ENCODE results near the gene SOWAHD. TPM values are rescaled to one million over a fixed set of nuclear protein-coding genes. Genes with fewer than 3 reads are reported as not detected.
A peak's percentile ranks its signal among the peaks of the same experiment; 100 is the strongest.

Gene SOWAHD
- total RNA-seq, 1 experiment from 2014 or later: 1.1 TPM

GRCh38 chrX:119783026-119783425, 24.6 kb downstream of the SOWAHD start:
- no peak overlapping the region for H3K4me2 ChIP-seq (ENCODE audit: low read length)
- peaks cover 0 to 27% of the 10 kb centered on the region in 2 experiments; a peak in 3 of 4 replicates for H3K36me3 ChIP-seq (ENCODE audit: control insufficient read depth in 1 of 2, insufficient read depth in 2 of 2, low read length in 2 of 2)
- H3K9ac ChIP-seq (ENCODE audit: low read length): no peak overlapping the region
- no peak overlapping the region for H3K4me3 ChIP-seq (replicated peaks in 1 of 2; ENCODE audit: low read depth in 1 of 2, low read length in 2 of 2)
- no peak overlapping the region for H3K27ac ChIP-seq (ENCODE audit: low read depth, low read length)
- intact Hi-C loops (cut with micrococcal nuclease): no loop called here
- ChIA-PET RAD21 (ENCODE audit: low non-redundant PET in 1 of 2, low total read pairs in 2 of 2, uncharacterized antibody in 2 of 2, unreplicated experiment in 2 of 2) (no interaction called here), POLR2A (no interaction called here), CTCF (no interaction called here)
- peaks cover 12% of the 10 kb centered on the region; the same call in 1 of the 2 replicates for H4K20me1 ChIP-seq (ENCODE audit: insufficient read depth)
- H3K9me2 ChIP-seq (ENCODE audit: insufficient read depth): no peaks in the 10 kb centered on the region
- no peaks in the 10 kb centered on the region for H3K9me3 ChIP-seq (ENCODE audit: control insufficient read depth in 1 of 2, insufficient read depth in 1 of 2, low read depth in 1 of 2, low read length in 2 of 2)
- H2AFZ ChIP-seq (ENCODE audit: low read depth, low read length, poor library complexity, severe bottlenecking): no peak overlapping the region
- TF ChIP-seq ATF3 (IDR thresholded peaks at IDR 0.05) (no peak), FOSL1 (IDR thresholded peaks at IDR 0.05; ENCODE audit: low read depth) (no peak), CTCF (IDR thresholded peaks at IDR 0.05 in 2 of 3, conservative IDR thresholded peaks at IDR 0.05 in 1 of 3; ENCODE audit: borderline replicate concordance in 1 of 3, insufficient read depth in 1 of 3, low read depth in 2 of 3, low read length in 2 of 3) (no peak)
- DNase-seq (ENCODE audit: low read depth, low spot score) (no peak), ATAC-seq (no peak)
- BruUV-seq (replicated peaks): no TSS peak
- H3K27me3 ChIP-seq (ENCODE audit: insufficient read depth, low read length): no peaks in the 10 kb centered on the region
- H3K4me1 ChIP-seq (ENCODE audit: control insufficient read depth in 1 of 2, insufficient read depth in 2 of 2, low read length in 2 of 2): no peaks in the 10 kb centered on the region
- H3K79me2 ChIP-seq (ENCODE audit: insufficient read depth, low read length): peaks cover 34% of the 10 kb centered on the region

GRCh38 chrX:119784747-119785446, 26.5 kb downstream of the SOWAHD start:
- Histone ChIP-seq H3K4me1 (ENCODE audit: control insufficient read depth in 1 of 2, insufficient read depth in 2 of 2, low read length in 2 of 2) (peaks cover 0 to 11% of the 10 kb centered on the region in 2 experiments; a peak in 2 of 4 replicates), H4K20me1 (ENCODE audit: insufficient read depth) (peaks cover 12% of the 10 kb centered on the region; the same call in 1 of the 2 replicates), H3K27me3 (ENCODE audit: insufficient read depth, low read length) (no peaks in the 10 kb centered on the region), H3K36me3 (ENCODE audit: control insufficient read depth in 1 of 2, insufficient read depth in 2 of 2, low read length in 2 of 2) (peaks cover 4 to 43% of the 10 kb centered on the region in 2 experiments; a peak in 3 of 4 replicates), H3K79me2 (ENCODE audit: insufficient read depth, low read length) (peaks cover 52% of the 10 kb centered on the region), H3K9me2 (ENCODE audit: insufficient read depth) (no peaks in the 10 kb centered on the region), H3K9ac (ENCODE audit: low read length) (no peak overlapping the region), H2AFZ (ENCODE audit: low read depth, low read length, poor library complexity, severe bottlenecking) (no peak overlapping the region), H3K9me3 (ENCODE audit: control insufficient read depth in 1 of 2, insufficient read depth in 1 of 2, low read depth in 1 of 2, low read length in 2 of 2) (no peaks in the 10 kb centered on the region), H3K4me2 (ENCODE audit: low read length) (no peak overlapping the region), H3K4me3 (replicated peaks in 1 of 2; ENCODE audit: low read depth in 1 of 2, low read length in 2 of 2) (no peak overlapping the region), H3K27ac (ENCODE audit: low read depth, low read length) (no peak overlapping the region)
- POLR2A ChIA-PET: interaction anchor here (1.0 kb wide), 1 partner anchor 317 kb away, joined by 3 read pairs; the partner anchor contains the start of gene SLC25A5
- ATAC-seq (peak; percentile 74), DNase-seq (ENCODE audit: low read depth, low spot score) (no peak)
- CTCF ChIA-PET: interaction anchor here (0.8 to 1.0 kb wide), 2 partner anchors 103 to 273 kb away, joined by 3 to 4 read pairs; no protein-coding TSS in a partner anchor
- no TSS peak for BruUV-seq (replicated peaks)
- intact Hi-C loops (cut with micrococcal nuclease): no loop called here
- TF ChIP-seq CTCF (IDR thresholded peaks at IDR 0.05 in 2 of 3, conservative IDR thresholded peaks at IDR 0.05 in 1 of 3; ENCODE audit: borderline replicate concordance in 1 of 3, insufficient read depth in 1 of 3, low read depth in 2 of 3, low read length in 2 of 3) (peak in 2 of 3 experiments; percentile 54 to 58; a peak in 4 of 6 replicates), ZNF274 (IDR thresholded peaks at IDR 0.05; ENCODE audit: low read depth, low read length) (no peak)
- RAD21 ChIA-PET (ENCODE audit: low non-redundant PET in 1 of 2, low total read pairs in 2 of 2, uncharacterized antibody in 2 of 2, unreplicated experiment in 2 of 2): no interaction called here
